LNCaP clone FGC (cell line): ENCODE measurements around the gene CELF4.

Experiments used
- DNase-seq: peaks from one replicate; pipeline ENCODE4 v3.0.0-alpha.2; 2011; ENCODE audit warnings: low read depth
- H3K4me3 ChIP-seq: 2 replicates; pipeline ENCODE4 v1.5.1; 2011; ENCODE audit warnings: mild to moderate bottlenecking, low read depth, low read length, control low read depth
- TF ChIP-seq, protein P1 (sequence below): IDR thresholded peaks from 2 replicates; pipeline ENCODE4 v1.5.1; 2012; ENCODE audit warnings: mild to moderate bottlenecking; ENCODE audit not compliant: control insufficient read depth, insufficient read depth; ENCODE audit errors: extremely low read depth

Gene CELF4

DNA sequence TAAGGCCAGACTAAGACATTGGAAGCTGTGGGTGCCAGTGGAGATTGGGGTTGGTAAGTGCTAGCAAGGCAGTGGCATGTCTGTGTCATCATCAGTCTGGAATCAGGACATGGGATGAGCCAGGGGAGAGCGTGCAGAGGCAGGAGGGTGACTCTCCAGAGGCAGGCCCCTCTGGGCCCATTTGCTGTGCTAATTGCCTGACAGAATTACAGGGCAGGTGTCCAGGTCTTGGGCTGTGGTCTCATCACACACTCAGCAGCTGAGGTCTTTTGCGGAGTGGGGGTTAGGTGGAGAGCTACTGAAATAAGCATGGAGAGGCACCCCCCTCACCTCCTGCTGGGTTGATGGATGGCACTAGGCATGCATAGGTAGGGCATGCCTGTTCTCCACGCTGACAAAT is 57.4 kb downstream of the CELF4 start:
- no peak for DNase-seq
- H3K4me3 ChIP-seq = no peak overlapping the region
- TF ChIP-seq, protein P1, sequence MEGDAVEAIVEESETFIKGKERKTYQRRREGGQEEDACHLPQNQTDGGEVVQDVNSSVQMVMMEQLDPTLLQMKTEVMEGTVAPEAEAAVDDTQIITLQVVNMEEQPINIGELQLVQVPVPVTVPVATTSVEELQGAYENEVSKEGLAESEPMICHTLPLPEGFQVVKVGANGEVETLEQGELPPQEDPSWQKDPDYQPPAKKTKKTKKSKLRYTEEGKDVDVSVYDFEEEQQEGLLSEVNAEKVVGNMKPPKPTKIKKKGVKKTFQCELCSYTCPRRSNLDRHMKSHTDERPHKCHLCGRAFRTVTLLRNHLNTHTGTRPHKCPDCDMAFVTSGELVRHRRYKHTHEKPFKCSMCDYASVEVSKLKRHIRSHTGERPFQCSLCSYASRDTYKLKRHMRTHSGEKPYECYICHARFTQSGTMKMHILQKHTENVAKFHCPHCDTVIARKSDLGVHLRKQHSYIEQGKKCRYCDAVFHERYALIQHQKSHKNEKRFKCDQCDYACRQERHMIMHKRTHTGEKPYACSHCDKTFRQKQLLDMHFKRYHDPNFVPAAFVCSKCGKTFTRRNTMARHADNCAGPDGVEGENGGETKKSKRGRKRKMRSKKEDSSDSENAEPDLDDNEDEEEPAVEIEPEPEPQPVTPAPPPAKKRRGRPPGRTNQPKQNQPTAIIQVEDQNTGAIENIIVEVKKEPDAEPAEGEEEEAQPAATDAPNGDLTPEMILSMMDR = no peak

DNA sequence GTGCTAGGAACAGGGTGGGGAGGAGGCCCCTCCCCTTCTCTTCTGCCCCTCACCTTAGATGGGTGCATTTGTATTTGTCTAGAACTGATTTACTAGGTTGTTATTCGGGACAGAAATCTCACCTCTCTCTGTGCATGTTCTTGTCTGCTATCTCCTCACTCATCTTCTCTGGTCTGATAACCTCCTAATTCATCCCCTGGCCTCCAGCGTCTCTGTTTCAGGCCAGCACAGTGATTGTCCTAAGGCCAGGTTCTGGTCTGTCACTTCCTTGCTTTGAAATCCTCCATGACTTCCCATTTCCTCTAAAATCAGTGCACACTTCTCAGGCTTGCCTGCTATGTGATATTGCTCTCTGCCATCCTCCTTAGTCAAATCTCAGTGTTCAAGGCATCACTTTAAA is 58.4 kb downstream of the CELF4 start:
- TF ChIP-seq, protein P1 = no peak
- DNase-seq = no peak
- H3K4me3 ChIP-seq = no peak overlapping the region

DNA sequence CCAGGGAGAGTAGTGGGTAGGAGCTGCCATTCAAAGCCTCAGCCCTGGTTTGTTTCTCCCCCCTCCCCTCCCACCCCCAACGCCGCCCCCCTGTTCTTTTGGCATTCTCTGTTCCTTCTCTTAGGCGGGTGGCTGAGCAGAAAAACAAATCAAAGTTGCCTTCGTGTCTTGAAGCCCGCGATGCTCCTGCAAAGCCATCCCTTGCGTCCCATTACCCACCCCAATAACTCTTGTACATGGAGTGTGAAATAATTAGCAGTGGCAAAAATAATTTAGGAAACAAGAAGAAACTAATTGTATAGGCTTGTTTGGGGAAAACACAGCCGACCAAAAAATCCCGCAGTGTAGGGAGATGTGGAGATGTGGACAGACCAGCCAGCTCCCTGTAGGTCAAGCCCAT is 59.6 kb downstream of the CELF4 start:
- no peak overlapping the region for H3K4me3 ChIP-seq
- TF ChIP-seq, protein P1 = no peak
- DNase-seq = no peak

DNA sequence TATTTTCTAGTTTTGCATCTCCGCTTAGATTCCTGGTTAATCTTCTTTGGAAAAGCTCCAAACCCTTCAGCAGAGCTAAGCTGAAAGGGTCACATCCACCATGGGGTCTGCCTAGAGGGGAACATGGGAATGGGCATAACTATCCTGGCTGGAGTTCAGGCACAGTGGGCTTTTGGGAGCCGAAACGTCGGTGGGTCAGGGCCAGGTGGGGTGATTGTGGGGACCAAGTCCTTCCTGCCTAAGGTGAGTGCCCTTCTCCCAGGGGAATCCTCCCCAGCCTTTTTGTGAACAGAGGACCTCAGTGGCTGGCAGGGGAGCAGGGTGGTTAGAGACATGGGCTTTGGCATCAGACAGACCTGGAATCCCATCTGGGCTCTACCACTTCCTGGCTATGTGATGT is 60.3 kb downstream of the CELF4 start:
- TF ChIP-seq, protein P1 = no peak
- DNase-seq = no peak
- H3K4me3 ChIP-seq = no peak overlapping the region

DNA sequence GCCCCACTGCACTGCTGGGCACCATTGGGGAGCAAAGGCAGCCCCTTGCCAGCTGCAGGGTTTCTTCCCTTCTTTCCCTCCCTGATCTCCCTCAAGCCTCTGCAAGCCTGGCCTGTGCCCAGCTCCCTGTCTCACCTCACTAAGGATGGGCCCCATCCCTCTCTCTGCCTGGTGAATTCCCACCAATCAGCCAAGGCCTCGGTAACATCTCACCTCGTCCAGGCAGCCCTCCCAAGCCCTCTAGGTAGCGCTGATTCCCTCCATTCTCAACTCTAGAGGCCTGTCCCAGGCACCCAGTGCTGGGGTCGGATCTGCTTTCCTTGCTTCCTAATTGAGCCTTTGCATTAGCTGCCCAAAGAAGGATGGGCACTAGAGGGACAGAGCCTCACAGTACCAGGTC is 63.0 kb downstream of the CELF4 start:
- no peak for DNase-seq
- H3K4me3 ChIP-seq = no peak overlapping the region
- TF ChIP-seq, protein P1 = no peak

DNA sequence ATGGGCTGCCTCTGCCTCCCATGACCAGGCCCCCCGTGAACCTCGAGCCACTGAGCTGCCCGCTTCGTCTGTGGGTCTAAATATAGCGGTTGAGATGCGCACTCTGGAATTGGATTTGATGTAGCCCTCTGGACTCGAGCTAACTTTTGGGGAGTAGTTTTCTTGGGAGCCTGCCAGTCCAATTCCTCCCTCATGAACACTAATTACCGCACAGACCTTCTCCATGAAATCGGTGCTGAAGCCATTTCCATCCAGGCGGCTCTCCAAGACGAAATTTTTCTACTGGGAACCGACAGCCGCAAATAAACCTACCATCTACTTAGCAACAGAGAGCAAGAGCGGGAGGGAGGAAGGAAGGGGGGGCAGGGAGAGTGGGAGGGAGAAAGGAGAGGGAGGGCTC is 63.6 kb downstream of the CELF4 start:
- no peak for DNase-seq
- TF ChIP-seq, protein P1 = no peak
- no peak overlapping the region for H3K4me3 ChIP-seq

DNA sequence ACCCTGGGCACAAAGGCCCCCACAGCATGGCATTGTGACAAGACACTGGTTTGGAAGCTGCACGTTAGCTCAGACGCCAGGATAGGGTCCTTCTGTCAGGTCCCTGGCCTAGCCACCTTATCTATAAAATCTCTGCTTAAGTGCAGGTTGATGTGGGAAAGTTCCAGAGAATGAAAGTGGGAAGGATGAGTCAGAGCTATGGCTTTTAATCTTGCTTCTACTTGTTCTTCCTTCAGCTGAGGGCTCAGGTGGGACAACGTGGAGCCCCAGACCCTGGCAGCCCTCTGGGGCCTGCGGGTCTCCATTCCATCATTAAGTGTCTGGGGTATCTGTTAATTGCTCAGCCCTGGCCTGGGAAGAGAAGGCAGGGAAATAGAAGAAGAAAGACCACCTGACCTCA is 64.5 kb downstream of the CELF4 start:
- DNase-seq = no peak
- TF ChIP-seq, protein P1 = no peak
- H3K4me3 ChIP-seq = no peak overlapping the region
